Upper lobe of left lung (tissue), 4 donors: ENCODE measurements around the gene GZF1.

Experiments
- CTCF ChIP-seq, 6 experiments: fragments of 450-650 bp in 4 of 6; fragments of 200-600 bp in 2 of 6; sonication (generic) in 2 of 6; IDR thresholded peaks; one replicate each; pipeline ENCODE4 v1.5.1; 2016 to 2019; ENCODE audit warnings: antibody characterized with exemption in 6 of 6
- POLR2A ChIP-seq, 4 donors: fragments of 450-650 bp; IDR thresholded peaks; one replicate each; pipeline ENCODE4 v1.5.1; 2016 to 2017; ENCODE audit warnings: antibody characterized with exemption in 4 of 4, mild to moderate bottlenecking in 2 of 4
- POLR2AphosphoS5 ChIP-seq, 2 donors: sonication (generic); formaldehyde crosslinking; IDR thresholded peaks; one replicate each; pipeline ENCODE4 v1.5.1; 2017; ENCODE audit warnings: antibody characterized with exemption in 2 of 2

GRCh38 chr20:23369072-23369823 is 7.3 kb downstream of the GZF1 start:
- TF ChIP-seq CTCF (IDR thresholded peaks at IDR 0.05) (no peak), POLR2A (IDR thresholded peaks at IDR 0.05) (no peak), POLR2AphosphoS5 (IDR thresholded peaks at IDR 0.05) (no peak)
